HG02763 (cell line): ENCODE results near the gene ANKLE1.

Experiments used
- ATAC-seq: cut with Tn5 transposase; IDR thresholded peaks from one replicate; pipeline ENCODE4 v1.9.1; 2021; ENCODE audit warnings: mild to moderate bottlenecking, moderate library complexity; ENCODE audit not compliant: unreplicated experiment

ANKLE1 gene

DNA sequence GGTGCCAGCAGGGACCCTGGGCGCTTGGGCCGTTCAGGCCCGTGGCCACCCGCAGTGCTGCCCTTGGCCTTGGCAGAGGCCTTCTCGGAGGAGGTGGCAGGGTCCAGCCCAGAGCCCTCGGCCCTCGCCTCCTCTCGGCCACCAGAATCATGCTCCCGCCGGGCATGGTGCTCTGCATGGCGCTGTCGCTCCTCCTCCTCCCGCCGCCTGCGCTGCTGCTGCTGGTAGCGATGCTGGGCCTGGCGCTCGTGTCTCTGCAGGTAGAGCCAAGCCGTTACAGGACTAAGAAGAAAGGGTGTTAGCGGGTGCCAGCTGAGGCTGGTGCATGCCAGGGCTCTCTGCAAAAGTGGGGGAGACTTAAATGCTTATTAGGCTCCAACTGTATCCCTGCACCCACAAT lies 43.4 kb downstream of the ANKLE1 start:
- ATAC-seq: no peak

- ATAC-seq: no peak
These were observed 44.3 kb downstream of the ANKLE1 start for GRCh38 chr19:17325881-17326594.

DNA sequence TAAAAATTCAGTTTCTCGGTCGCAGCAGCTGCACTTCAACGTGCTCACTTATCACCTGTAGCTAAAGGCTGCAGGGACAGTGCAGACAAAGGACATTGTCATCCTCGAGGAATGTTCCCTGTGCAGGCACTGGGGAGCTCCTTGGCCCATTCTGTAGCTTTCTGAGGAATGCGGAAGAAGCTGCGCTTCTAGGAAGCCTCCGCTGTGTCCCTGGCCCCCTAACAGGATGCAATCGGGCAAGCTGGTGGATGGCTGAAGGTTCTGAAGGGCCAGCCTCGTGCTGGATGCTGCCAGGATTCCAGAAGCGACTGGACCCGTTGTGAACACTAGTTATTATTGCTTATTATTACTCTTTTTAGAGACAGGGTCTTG lies 44.9 kb downstream of the ANKLE1 start:
- ATAC-seq: no peak

- ATAC-seq: no peak
These were observed 45.5 kb downstream of the ANKLE1 start for GRCh38 chr19:17327068-17327653.

GRCh38 chr19:17327654-17328516 lies 46.2 kb downstream of the ANKLE1 start:
- ATAC-seq: no peak

- ATAC-seq: no peak
These were observed 47.0 kb downstream of the ANKLE1 start for GRCh38 chr19:17328517-17329365.

DNA sequence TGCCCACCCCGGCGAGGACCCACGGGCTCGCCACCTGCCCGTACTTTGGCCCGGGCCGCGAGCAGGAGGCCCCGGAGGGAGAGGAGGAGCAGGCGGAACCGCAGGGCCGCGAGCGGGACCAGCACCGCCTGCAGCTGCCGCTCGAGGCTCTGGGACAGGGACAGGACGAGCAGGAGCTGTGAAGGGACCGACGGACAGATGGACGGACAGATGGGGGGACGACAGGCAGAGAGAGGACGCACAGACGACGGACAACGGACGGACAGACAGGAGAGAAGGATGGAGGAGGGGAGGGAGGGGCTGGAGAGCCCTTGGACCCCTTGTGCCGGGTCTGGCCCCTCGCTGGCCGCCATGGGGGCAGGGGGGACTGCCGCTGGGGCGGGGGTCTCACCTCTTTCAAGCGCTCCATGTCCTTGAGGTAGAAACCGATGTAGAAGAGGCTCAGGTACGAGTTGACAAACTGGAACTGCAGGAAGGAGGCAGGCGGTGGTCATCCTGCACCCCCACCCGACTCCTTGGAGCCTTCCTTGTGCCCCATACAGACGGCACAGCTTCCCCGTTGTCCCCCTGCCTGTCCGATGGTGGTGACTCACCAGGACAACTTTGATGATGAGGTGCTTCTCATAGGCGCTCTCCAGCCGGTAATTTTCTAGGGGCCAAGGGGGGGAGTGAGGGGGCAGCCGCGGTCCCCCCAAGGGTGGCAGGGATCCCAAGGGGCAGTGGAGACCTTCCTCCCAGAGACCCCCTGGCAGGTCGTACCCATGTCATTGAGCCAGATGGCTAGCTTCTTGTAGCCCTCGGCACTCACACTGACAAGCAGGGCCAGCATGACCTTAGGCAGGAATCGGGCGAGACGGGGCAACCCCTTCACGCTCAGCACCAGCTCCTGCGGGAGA lies 47.9 kb downstream of the ANKLE1 start:
- ATAC-seq: no peak

DNA sequence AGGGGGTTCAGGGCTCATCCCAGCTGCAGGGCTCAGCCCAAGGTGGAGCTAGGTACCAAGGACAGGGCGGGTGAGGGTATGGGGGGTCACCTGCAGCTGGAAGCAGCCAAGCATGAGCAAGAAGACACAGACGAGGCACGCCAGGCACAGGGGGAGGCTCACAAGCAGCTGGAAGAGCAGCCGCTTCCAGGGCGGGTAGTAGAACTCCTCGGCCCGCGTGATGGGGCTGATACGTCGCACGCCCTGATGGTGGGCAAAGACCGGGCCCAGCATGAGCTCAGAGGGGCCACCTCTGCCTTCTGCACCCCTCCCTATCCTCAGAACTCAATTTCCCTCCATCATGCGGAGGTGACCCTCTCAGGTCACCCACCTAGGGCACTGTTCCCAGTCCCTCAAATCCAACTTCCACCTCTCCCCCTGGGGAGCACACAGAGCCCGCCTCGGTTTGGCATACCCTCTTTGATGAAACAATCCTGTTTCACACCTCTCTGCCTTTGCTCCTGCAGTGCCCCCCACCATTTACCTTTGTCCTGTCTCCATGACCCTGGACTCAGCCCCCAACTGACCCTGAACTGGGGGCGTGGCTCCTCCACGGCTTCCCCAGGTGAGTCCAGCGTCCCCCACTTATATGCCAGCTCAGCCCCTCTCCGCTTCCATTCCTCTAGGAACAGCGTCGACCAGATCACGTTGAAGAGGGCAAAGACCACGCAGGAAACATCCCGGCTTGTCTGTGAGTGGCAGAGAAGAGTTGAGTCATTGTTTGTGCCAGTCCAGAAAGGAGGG lies 48.8 kb downstream of the ANKLE1 start:
- ATAC-seq: no peak

DNA sequence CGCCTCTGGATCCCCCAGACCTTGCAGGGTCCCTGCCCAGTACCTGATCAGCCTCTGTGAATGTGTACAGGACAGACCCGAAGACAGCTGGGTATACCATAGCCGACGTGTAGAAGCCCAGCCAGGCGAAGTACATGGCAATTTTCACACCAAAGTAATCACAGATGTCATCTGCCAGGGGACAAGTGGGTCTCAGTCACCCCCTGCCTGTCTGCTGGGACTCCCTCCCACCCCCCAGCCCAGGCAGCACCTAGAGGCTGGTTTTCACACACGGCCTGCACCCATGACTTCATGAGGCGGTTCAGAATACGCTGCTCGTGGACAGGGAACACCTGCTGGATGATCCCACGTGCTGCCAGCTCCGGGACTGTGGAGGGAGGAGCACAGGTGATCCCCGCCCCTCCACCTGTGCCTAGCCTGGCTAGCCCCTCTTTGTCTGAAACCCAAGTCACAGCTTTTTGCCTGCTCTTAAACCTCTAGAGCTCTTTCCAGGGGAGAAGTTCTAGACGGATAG lies 49.4 kb downstream of the ANKLE1 start:
- no peak for ATAC-seq

DNA sequence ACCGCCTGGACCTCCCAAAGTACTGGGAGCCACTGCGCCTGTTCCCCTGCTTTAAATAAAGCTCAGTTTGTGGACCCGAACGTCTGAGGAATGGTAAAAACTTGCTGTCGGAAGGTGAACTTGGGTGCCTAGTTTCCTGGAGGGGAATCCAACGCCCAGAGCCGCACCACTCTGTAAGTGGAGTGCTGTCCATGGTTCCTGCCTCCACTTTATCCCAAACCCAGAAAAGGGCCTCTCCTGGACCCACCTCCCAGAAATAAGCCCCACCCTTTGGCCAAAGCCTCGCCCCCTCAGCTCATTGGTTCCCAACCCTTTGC lies 50.6 kb downstream of the ANKLE1 start:
- ATAC-seq: no peak

GRCh38 chr19:17332677-17333581 lies 51.2 kb downstream of the ANKLE1 start:
- ATAC-seq: no peak

DNA sequence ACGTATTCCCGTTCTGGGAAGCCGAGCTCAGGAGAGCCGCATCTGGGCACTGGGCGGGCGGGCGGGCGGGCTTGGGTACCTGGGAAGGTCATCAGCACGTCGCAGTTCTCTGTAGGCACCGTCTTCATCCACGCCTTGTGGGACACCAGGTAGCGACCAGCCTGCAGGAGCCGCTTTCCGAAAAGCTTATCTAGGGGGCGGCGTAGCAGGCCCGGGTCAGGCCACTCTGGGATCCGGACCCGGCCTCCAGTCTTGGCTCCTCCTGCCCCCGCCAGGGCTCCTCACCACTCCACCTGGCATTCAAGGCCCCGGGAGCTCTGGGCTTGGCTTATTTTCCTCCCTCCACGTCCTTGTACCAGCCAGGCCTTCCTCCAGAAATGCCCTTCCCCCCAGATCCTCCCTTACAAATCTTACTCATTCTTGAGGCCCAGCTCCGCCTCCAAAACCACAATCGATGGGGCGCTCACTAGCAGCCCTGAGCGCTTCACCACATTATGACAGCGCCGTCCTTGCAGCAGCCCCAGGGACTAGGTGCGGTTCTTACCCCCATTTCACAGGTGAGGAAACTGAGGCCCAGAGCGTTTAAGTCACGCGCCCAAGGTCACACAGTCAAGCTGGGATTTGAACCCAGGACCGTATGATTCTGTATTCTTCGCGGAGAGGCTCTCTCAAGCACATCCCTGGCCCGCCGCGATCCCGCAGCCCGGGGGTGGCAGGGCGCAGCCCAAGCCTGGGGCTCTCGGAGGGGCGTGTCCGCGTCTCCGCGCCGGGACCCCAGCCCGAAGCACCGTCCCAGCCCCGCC lies 52.1 kb downstream of the ANKLE1 start:
- no peak for ATAC-seq

- ATAC-seq: peak; percentile 36
These were observed 53.0 kb downstream of the ANKLE1 start, which contains the start of gene ANO8 for GRCh38 chr19:17334414-17335409. ANO8 (minus strand) TSS chr19:17334855; CDS start chr19:17334670, 185 bp downstream.

DNA sequence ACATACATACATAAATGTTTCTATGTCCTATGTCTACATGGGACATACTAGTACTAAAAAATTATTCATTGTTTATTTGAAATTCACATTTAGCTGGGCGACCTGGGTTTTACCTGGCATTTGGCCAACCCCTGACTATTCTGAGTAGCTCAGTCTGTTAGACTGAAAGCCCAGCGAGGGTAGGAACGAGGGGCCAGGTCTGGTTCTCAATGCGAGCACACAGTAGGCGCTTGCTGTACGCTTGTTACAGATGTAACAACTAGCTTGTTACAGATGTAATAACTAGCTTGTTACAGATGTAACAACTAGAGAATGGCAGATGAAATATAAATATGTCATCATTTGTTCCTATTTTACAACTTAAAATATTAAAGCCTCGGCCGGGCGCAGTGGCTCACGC lies 53.9 kb downstream of the ANKLE1 start:
- ATAC-seq: no peak
